Measurements from ENCODE around the gene PHF21B. TPM values are rescaled to one million over a fixed set of nuclear protein-coding genes. Genes with fewer than 3 reads are reported as not detected.
A peak's percentile ranks its signal among the peaks of the same experiment; 100 is the strongest.
"Not testable (repeated sequence)": the region's sequence is repeated elsewhere in the genome, so short reads cannot be mapped to it uniquely, and the experiment has no call there.

Gene PHF21B
- polyA plus RNA-seq, 10 donors, result 0.29 to 0.94 (median 0.48) TPM

- DNase-seq, result no peak
These were observed 91.5 kb downstream of the PHF21B start for GRCh38 chr22:44918166-44918924.

- no peak for DNase-seq
These were observed 92.2 kb downstream of the PHF21B start for GRCh38 chr22:44917372-44918165.

- DNase-seq, result no peak
These were observed 93.2 kb downstream of the PHF21B start for GRCh38 chr22:44916281-44917231.

- no peak for DNase-seq
These were observed 94.4 kb downstream of the PHF21B start for GRCh38 chr22:44915441-44915840.

- DNase-seq, result no peak
These were observed 95.6 kb downstream of the PHF21B start for GRCh38 chr22:44914026-44914721.

GRCh38 chr22:44913198-44913983 lies 96.4 kb downstream of the PHF21B start:
- no peak for DNase-seq

- DNase-seq, result no peak
These were observed 100.6 kb downstream of the PHF21B start for GRCh38 chr22:44909241-44909640.

GRCh38 chr22:44907765-44908737 lies 101.8 kb downstream of the PHF21B start:
- no peak for DNase-seq

- DNase-seq, result no peak
These were observed 102.7 kb downstream of the PHF21B start for GRCh38 chr22:44906999-44907644.

- no peak for DNase-seq
These were observed 103.4 kb downstream of the PHF21B start for GRCh38 chr22:44906248-44906936.

GRCh38 chr22:44904492-44905152 lies 105.2 kb downstream of the PHF21B start:
- DNase-seq, result not testable (repeated sequence)

- DNase-seq, result not testable (repeated sequence)
These were observed 106.6 kb downstream of the PHF21B start for GRCh38 chr22:44903164-44903563.

GRCh38 chr22:44901301-44901700 lies 108.5 kb downstream of the PHF21B start:
- DNase-seq, result peak in 1 of 3 donors; percentile 1

- no peak for DNase-seq
These were observed 111.6 kb downstream of the PHF21B start for GRCh38 chr22:44898236-44898635.

GRCh38 chr22:44895296-44896055 lies 114.3 kb downstream of the PHF21B start:
- DNase-seq, result no peak

GRCh38 chr22:44894782-44895181 lies 115.0 kb downstream of the PHF21B start:
- no peak for DNase-seq

GRCh38 chr22:44894321-44894720 lies 115.5 kb downstream of the PHF21B start:
- no peak for DNase-seq
